ENCODE data around the gene FCRL1. TPM values are rescaled to one million over a fixed set of nuclear protein-coding genes. Genes with fewer than 3 reads are reported as not detected.

The FCRL1 gene
- total RNA-seq, 1 donor from 2014 or later, result 1.4 TPM

DNA sequence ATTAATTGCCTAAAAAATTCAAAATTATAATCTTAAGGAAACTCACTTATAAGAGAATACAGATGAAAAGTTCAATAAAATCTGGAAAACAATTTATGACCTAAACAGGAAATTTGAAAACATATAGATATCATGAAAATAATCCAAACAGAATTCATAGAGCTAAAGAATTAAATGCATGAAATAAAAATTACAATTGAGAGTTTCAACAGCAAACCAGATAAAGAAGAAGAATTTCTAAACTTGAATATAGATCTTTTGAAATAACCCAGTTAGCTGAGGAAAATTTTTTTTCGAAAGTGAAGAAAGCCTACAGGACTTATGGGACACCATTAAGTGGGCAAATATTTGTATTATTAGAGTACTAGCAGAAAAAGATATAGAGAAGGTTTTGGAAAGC lies 6.7 kb downstream of the FCRL1 start:
- intact Hi-C loops (cut with DNase I), result no loop called here
- ATAC-seq (no peak), DNase-seq (ENCODE audit: low spot score) (no peak)

DNA sequence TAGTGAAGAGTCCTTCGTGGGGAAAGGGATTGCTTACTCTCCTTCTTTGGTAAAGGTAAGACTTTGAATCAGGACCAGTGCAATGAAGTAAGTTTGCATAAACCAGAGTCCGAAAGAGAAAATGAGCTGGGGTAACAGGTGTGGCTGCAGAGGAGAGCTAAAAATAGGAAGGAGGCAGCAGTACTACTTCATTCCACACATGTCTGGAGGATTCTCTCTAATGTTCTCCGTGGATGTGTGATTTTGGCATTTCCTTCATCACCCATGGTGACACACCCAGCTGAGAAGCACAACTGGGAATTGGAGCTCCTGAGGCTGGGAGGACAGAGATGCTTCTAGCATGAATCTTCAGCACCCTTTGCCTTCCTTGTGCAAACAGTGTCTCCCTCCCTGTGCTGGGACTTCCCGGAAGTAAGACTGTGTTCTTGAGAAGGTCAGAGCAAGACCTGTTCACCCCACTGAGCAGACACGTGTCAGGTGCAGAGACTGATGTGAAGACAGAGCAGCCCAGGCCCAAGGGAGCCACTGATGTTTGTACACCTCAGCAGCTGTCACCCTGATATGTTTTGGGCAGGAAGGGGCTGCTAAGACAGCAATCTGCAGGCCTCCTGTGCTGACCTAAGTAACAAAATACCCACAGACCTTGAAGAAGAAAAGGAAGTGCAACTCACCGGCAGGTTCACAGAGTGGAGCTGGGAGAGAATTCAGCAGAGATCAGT lies 13.3 kb downstream of the FCRL1 start:
- ATAC-seq, result no peak
- no peak for DNase-seq (ENCODE audit: low spot score)
- intact Hi-C loops (cut with DNase I), result no loop called here

DNA sequence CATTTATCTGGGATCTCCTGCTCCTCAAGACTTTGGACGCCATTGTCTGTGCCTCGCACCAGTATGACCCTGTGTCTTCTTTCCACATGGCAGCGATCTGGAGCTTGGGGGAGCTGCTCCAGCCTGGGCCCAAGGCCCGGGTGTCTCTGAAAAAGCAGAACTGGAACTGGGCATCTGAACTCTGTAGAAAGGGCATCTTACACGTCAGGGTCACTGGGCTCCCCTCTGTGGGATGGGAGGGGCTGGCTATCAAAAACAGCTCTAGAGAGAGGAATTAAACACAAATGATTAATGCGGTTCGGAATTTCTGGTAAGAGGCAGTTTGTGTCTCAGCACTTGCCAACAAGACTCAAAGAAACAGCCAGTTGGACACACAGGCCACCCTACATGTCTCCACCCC lies 16.1 kb downstream of the FCRL1 start:
- intact Hi-C loops (cut with DNase I), result no loop called here
- DNase-seq (ENCODE audit: low spot score) (no peak), ATAC-seq (no peak)

DNA sequence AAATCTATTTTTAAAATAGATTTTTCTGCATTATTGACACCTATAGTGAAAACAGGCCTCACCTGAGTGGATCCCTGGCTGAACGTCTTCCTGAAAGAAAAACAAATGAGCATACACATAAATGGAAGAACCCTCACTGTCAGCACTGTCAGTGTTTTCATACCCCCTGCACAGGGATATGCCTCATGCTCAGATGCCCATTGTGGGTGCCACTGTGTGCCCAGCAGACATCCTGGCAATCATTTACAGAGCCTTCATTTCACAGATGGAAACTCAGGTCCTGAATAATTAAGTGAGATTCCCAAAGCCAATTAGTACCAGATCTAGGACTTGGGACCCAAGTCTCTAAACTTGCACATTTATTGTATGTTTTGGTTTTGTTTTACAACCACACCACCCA lies 19.9 kb downstream of the FCRL1 start:
- DNase-seq (ENCODE audit: low spot score) (no peak), ATAC-seq (no peak)
- intact Hi-C loops (cut with DNase I), result no loop called here

DNA sequence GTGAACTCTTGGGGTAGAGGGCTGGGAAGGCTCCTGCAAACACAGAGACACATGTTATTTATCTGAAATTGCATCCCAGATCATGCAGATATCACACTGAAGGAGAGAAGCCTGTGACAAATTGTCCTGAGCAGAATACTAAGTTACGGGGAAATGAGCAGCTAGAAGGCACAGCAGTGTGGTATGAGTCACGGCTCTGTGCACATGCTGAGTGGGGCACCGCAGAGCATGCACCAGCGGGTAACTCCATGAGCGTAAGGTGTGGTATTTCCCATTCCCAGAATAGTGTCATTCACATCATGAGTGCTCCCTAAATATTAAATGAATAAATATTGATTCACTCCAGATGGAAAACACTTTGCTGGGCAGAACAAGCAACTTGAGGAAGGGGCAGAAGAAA lies 21.7 kb downstream of the FCRL1 start:
- ATAC-seq (no peak), DNase-seq (ENCODE audit: low spot score) (no peak)
- intact Hi-C loops (cut with DNase I), result no loop called here

DNA sequence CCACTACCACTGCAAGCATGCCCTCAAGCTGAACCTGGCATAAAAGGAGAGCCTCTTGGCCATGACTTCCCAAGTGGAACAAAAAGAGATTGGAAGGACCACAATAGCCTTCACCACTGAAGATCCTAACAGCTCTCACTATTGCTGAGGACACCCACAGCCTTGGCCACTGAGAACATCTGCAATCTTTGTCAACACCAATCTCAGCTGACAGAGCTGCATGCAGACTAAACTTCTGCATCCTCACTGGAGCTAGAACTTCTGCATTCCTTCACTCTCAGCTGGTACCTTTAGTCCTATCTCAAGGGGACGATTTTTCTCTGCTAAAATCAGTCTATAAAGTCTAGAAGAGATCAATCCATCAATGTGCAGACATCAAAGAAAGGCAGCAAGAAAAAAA lies 34.7 kb downstream of the FCRL1 start:
- intact Hi-C loops (cut with DNase I), result no loop called here
- DNase-seq (ENCODE audit: low spot score) (no peak), ATAC-seq (no peak)

DNA sequence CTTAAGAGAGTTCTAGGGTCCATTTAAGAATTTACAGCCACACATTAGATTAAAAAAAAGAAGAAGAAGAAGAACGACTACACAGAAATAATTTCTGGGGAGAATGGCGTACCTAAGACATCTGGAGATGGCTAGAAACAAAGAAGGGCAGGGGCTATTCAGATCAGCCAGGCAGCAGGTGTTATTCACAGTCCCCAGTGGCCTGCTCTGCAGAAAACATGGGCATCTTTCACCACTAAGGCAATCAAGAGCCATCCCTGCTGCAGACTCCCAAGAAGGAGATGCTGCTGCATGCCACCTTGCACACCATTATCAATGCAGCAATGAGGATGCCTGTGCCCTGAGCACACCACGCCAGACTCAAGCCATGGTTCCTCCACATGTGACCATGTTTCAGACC lies 35.1 kb downstream of the FCRL1 start:
- no peak for ATAC-seq
- intact Hi-C loops (cut with DNase I), result no loop called here
- DNase-seq (ENCODE audit: low spot score), result no peak

DNA sequence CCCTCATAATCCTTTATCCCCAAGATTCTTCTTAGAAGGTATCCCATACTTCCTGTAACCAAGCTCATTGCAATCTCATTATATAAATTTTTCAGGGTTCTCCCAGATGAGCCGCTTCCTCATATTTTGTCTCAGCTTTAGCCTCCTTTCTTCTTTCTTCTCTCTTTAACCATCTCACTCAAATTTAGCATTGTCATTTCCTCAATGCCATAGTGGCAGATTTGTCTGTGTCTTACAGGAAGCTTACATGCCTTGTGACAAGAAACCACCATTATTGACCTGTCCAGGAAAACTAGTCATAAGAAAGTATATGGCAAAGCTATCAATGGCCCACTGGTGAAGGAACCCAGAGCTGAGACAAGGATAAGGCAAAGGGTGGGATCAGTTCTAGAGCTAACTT lies 37.0 kb downstream of the FCRL1 start:
- DNase-seq (ENCODE audit: low spot score) (no peak), ATAC-seq (no peak)
- intact Hi-C loops (cut with DNase I), result no loop called here

DNA sequence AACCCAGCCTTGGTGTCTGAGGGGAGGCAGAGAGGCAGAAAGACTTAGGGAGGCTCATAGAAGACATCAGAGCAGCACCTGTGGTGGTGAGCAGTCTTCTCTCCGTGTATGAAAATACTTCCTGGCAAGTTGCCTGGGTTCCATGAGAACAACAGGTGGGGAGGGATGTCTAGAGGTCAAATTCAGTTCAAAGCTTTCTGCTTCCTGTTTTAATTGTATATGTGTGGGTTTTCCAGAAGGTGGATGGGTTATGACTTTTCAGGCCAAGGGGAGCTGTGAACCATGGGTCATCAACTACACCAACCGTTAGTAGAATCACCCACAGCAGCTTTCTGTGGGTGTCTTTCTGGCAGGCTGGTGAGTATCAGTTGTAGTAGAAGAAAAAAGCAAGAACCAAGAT lies 38.9 kb downstream of the FCRL1 start:
- DNase-seq (ENCODE audit: low spot score) (no peak), ATAC-seq (no peak)
- intact Hi-C loops (cut with DNase I), result no loop called here

DNA sequence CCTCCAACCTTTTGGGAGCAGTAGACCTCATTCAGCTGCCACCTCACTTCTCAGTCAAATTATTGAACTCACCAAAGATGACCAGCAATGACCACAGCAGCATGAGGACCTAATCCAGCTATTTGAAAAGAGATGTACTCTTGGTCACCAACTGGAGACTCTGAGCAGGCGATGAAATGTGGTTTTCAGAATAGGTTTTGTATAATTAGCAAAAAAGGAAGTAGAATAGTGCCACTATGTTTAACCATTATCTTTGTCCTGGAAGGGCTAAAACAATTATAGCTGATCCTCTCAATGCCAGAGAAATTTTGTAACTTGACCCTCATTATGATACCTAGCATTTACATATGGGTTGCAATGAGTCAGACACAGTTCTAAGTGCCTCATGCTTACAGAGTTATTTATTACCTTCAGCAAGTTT lies 42.9 kb downstream of the FCRL1 start, which contains the start of gene FCRL2:
TSS of gene FCRL2 (minus strand) at position 162 of the 421 bp plus-strand sequence. CDS start at position 103, 59 bp downstream.
- DNase-seq (ENCODE audit: low spot score), result no peak
- intact Hi-C loops (cut with DNase I), result no loop called here
- no peak for ATAC-seq

DNA sequence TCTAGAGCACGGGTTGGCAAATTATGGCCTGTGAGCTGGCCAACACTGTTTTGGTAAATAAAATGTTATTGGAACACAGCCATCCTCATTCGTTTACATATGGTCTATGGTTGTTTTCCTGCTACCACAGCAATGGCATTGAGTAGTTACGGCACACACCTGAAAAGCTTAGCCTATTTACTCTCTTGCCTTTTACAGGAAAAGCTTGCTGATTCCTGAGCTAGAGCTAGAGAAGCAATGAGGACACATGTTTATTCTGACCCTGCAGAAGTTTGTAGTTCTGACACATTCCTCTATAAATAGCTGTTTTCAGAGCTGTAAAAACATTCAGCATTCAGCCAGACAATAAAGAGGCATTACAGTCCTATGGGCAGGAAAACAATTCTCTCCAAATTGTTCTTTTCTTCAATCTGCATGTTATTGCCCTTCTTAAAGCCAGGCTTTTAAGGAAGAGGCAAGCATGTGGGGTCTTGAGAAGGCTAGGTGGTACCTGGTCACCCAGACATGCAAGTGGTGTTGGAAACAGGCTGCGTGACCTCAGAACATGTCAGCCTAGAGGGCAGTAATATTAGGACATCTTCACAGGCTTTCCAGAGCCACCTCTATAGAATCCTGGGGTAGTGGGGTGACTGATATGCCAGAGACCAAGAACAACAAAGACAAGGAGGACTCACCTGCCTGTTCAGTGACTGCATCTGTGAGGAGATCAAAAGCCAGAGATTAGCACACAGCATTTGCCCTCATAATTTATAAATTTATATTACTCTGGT lies 44.6 kb downstream of the FCRL1 start:
- ATAC-seq (no peak), DNase-seq (ENCODE audit: low spot score) (no peak)
- intact Hi-C loops (cut with DNase I), result no loop called here

DNA sequence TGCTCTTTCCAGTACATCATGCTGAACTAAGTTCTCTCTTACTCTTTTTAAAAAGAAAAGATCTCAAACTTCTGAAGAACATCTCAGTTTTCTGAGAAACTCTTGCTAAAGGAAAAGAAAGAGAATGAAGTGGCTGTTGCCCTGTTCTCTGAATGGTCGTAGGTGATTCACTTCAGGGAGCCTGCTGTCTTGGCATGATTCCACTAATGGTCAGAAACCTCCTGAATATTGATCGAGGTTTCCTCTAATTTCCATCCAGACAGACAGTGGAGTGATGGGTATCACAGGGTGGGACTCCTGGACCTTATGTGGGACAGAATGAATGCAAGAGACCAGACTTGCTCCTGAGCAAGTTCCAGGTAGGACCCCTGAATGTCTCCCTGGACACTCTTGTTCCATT lies 45.5 kb downstream of the FCRL1 start:
- intact Hi-C loops (cut with DNase I), result no loop called here
- ATAC-seq, result no peak
- DNase-seq (ENCODE audit: low spot score), result no peak

DNA sequence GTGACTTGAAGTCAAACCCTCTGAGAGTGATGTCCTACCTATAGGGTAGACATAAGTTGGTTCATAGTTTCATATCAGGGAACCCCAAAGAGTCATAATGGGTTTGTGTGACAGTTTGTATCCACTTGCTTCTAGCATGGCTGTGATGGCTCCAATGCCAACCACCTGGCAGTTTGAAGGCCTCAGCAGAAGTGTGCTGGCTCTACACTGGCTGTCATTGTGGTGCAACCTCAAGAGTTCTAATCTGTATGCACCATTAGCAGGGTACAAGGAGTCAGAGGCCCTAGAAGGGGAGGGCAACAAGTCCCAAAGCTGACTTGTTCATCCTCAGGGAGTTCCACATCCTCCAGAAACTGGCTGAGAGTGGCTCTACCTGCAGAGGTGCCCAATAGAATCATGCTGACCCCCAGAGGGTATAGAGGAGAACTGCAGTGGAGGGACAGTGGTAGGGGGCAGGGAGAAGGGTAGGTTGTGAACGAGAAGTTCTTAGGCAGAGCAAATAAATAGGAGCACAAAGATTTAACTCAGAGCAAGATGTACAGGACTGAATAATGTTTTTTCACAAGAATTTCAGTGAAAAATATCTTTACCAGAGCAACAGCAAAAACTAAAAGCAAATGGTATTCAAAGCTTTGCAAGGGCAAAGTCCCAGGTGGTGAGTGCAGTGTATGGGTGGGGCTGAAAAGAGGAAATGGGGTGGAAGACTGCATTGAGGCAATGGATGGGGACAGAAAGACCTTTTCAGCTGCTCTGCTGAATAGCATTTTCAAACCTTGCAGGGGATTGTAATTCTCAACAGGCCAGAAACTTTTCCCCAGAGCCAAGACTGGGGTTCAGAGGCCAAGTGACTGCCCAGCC lies 46.2 kb downstream of the FCRL1 start:
- DNase-seq (ENCODE audit: low spot score), result no peak
- ATAC-seq, result no peak

DNA sequence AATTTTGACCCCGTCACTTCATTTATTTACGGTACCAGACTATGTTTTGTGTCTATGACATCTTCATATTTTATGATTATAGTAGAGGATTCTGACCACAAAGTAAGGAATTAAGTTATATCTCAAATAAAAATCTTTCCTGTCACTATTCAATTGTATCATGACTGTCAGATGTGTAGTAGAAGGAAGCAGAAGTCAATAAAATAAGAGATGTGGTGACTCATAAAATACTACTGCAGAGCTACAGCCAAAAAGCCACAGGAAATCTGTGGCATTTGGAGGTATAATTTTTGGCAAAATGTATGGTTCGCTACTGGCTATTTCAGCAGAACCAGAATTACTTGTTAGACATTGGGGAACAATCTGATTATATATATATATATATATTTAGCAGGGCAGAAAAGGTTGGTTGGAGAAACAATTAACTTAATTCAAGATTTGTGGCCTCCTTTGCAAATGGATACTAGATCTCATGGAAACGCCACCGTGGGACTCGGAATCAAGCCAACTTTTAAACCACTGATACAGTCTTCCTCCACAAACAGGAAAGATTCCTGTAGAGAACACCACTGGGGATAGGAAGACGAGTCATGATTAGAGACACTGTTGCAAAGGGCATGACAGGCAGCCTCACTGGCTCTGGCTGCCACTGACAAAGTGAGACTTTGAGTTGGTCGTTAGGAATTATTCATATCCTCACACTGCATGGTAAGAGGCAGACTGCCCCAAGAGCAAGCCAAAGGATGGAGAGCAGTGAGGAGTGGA lies 48.1 kb downstream of the FCRL1 start:
- intact Hi-C loops (cut with DNase I), result no loop called here
- ATAC-seq (no peak), DNase-seq (ENCODE audit: low spot score) (no peak)

More for the DNA sequence above, 46.2 kb downstream of the FCRL1 start:
- intact Hi-C loops (cut with DNase I), result no loop called here

DNA sequence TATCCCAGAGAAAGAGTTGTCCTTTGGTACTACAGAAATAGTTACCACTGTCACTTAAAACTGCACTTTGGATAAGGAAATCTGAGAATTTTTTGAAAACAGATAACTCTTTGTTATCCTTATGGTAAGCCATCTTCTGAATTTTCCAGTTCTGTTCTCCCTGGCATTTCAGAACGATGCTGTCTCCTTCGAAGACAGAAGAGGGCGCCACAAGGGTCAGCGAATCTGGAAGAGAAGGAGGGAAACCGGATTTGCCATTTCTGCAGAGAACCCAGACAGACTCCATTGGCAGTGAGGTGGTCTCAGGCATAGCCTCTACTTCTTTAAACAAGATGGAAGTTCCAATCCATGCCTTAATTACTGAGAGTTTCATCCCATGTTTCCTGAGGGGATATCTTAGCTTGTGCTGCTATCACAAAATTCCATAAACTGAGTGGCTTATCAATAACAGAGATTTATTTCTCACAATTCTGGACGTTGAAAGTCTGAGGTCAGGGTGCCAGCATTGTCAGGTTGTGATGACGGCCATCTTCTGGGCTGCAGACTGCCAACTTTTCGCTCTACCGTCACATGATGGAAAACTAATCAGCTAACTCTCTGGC lies 49.4 kb downstream of the FCRL1 start:
- DNase-seq (ENCODE audit: low spot score) (no peak), ATAC-seq (no peak)
- intact Hi-C loops (cut with DNase I), result no loop called here

DNA sequence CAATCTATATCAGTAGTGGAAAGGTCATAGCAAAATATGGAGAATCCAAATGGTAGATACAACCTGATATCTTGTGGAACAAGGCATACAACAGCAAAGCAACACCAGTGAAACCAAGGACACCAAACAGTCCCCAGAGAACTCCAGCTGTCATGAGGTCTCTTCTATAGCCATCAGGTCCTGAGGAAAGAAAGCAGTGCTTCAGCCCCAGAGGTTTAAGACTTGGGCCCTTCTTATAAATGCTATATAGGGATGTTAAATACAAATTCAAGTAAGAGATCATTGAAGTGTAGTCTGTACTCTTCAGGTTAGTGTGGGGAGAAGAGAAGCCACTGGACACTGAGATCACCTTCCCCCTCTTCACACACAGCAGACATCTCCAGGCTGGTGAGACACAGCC lies 53.1 kb downstream of the FCRL1 start:
- DNase-seq (ENCODE audit: low spot score) (no peak), ATAC-seq (no peak)
- intact Hi-C loops (cut with DNase I), result no loop called here

DNA sequence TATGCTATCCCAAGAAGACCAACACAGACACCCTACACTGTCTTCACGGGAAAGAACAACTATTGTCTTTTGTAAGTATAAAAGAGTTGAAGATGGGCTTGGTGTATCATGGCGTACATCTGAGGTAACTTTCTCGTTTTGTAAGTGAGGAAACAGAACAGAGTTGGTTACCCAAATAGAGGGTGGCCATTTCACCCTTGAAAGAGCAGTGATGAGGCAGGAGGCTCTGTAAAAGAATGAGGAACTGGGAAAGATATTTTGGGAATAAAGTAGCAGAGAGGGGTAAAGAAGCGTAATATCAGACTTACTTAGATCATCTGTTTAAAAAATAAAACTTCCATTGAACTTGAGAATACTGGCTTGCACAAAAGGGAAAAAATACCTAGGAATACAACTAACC lies 61.9 kb downstream of the FCRL1 start:
- intact Hi-C loops (cut with DNase I), result no loop called here
- no peak for DNase-seq (ENCODE audit: low spot score)
- no peak for ATAC-seq

DNA sequence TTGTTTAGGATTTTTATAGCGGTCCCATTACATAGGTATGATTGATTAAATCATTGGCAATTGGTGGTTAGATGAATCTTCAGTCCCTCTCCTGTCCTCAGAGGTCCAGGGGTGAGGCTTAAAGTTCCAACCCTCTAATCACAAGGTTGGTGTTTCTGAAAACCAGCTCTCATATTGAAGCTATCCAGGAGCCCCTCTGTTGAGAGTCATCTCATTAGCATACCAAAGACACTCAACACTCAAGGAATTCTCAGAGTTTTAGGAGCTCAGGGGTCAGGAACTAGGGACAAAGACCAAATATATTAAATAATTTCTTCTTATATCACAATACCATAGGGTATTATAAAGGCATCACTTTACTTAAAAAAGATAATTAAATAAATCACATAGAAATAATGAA lies 66.3 kb downstream of the FCRL1 start:
- DNase-seq (ENCODE audit: low spot score) (no peak), ATAC-seq (no peak)
- intact Hi-C loops (cut with DNase I), result no loop called here

DNA sequence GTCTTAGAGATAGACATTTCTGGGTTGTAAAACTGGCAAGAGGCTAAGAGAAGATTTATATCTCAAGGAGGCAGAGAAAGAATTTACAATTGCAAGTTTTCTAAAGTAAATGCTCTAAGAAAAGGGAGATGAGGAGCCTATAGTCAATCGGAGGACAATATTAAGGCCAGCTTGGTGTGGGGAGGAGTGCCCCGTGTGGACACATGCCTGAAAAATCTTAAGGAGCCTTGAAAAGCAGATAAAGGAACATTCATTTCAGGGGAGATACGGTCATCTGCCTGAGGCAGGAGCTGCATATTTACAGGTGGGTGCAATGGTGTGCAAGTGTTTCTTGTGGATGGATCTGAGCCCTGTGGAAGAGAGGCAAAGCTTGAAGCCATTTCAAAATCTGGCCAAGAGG lies 68.6 kb downstream of the FCRL1 start:
- DNase-seq (ENCODE audit: low spot score) (no peak), ATAC-seq (no peak)
- intact Hi-C loops (cut with DNase I), result no loop called here
